K562 (cell line): ENCODE measurements around the gene DCXR. TPM values are rescaled to one million over a fixed set of nuclear protein-coding genes. Genes with fewer than 3 reads are reported as not detected.

Experiments
- ATAC-seq: fragments of 200-7000 bp; cut with Tn5 transposase; 3 replicates; pipeline ENCODE4 v1.9.1; 2020; ENCODE audit warnings: moderate library complexity
- BruUV-seq: library from RNA; stranded (reverse); fragments of 400-500 nt; replicated peaks from 2 replicates; lab custom pipeline; 2021; lab: Mats Ljungman, UMichigan
- CTCF ChIA-PET: fragments of 300-600 bp; formaldehyde crosslinking; extraction: SDS; loops from one replicate; lab custom pipeline; 2021; ENCODE audit warnings: low intra/inter-chr PET ratio; lab: Yijun Ruan, JAX
- POLR2A ChIA-PET: fragments of 300-600, 350-650 bp; sonication (Branson Sonifier 250); formaldehyde crosslinking; extraction: SDS; loops from one replicate; lab custom pipeline; 2021; ENCODE audit warnings: antibody characterized with exemption, inconsistent platforms; lab: Yijun Ruan, JAX
- DNase-seq, 4 experiments: peaks; one replicate each; pipeline versions ENCODE4 v3.0.0 to v3.0.0-alpha.2; 2011 to 2018; ENCODE audit warnings: low spot score in 3 of 4, mixed read lengths in 3 of 4; ENCODE audit errors: extremely low read depth in 1 of 4
- FAIRE-seq: peaks from 2 replicates; lab custom pipeline; 2011; peaks lifted over from hg19 to GRCh38; lab: Jason Lieb, UNC
- H2AFZ ChIP-seq: 2 replicates; pipeline ENCODE4 v1.6.0; 2011; ENCODE audit warnings: low read depth, low read length, control low read depth, inconsistent platforms
- H3K27ac ChIP-seq: fragments of 200-600 bp; 3 replicates; pipeline ENCODE4 v1.8.0; 2011; ENCODE audit warnings: low read depth, mild to moderate bottlenecking, control low read depth, inconsistent platforms, low read length, moderate library complexity, mixed read lengths; ENCODE audit errors: extremely low read depth
- H3K27me3 ChIP-seq, 2 experiments: fragments of 300-600 bp in 1 of 2; 2 replicates in 1 of 2; 3 replicates in 1 of 2; pipeline versions ENCODE4 v1.6.0 to v1.8.0; 2011; ENCODE audit warnings: inconsistent platforms in 2 of 2, low read length in 2 of 2, mild to moderate bottlenecking in 1 of 2, mixed read lengths in 1 of 2, moderate library complexity in 1 of 2; ENCODE audit not compliant: control insufficient read depth in 2 of 2, insufficient read depth in 2 of 2
- H3K36me3 ChIP-seq: fragments of 300-600 bp; 3 replicates; pipeline ENCODE4 v1.8.0; 2011; ENCODE audit warnings: mild to moderate bottlenecking, low read length, inconsistent platforms; ENCODE audit not compliant: control insufficient read depth, insufficient read depth
- H3K4me1 ChIP-seq, 2 experiments: fragments of 200-600 bp in 1 of 2; replicated peaks in 1 of 2; 2 replicates in 1 of 2; 3 replicates in 1 of 2; pipeline versions ENCODE4 v1.5.1 to v1.8.0; 2011; ENCODE audit warnings: inconsistent platforms in 2 of 2, low read length in 2 of 2, mild to moderate bottlenecking in 1 of 2, mixed read lengths in 1 of 2, moderate library complexity in 1 of 2; ENCODE audit not compliant: control insufficient read depth in 2 of 2, insufficient read depth in 2 of 2
- H3K4me2 ChIP-seq: 2 replicates; pipeline ENCODE4 v1.6.1; 2011; ENCODE audit warnings: low read length, control low read depth, inconsistent platforms, mixed read lengths; ENCODE audit not compliant: insufficient read depth
- H3K4me3 ChIP-seq: fragments of 200-600 bp; sonication (generic), shearing (Covaris generic); 2 replicates; pipeline ENCODE4 v1.5.1; 2016; ENCODE audit warnings: control low read depth, inconsistent platforms
- H3K79me2 ChIP-seq: fragments of 200-600 bp; 3 replicates; pipeline ENCODE4 v1.8.0; 2011; ENCODE audit warnings: low read length, inconsistent platforms; ENCODE audit not compliant: control insufficient read depth, insufficient read depth
- H3K9ac ChIP-seq, 2 experiments: 2 replicates each; pipeline versions ENCODE4 v1.6.0 to v1.6.1; 2011; ENCODE audit warnings: low read depth in 2 of 2, low read length in 2 of 2, control low read depth in 1 of 2, inconsistent platforms in 1 of 2, mild to moderate bottlenecking in 1 of 2, mixed read lengths in 1 of 2; ENCODE audit not compliant: insufficient read depth in 1 of 2
- H3K9me1 ChIP-seq: one replicate; pipeline ENCODE4 v1.6.0; 2011; ENCODE audit warnings: inconsistent platforms, mild to moderate bottlenecking, low read length, moderate library complexity; ENCODE audit not compliant: control insufficient read depth, insufficient read depth
- H3K9me3 ChIP-seq: replicated peaks from 2 replicates; pipeline ENCODE4 v1.5.1; 2011; ENCODE audit warnings: low read depth, low read length, inconsistent platforms; ENCODE audit not compliant: control insufficient read depth, insufficient read depth
- H4K20me1 ChIP-seq: replicated peaks from 2 replicates; pipeline ENCODE4 v1.6.1; 2011; ENCODE audit warnings: low read length, inconsistent platforms, mixed read lengths; ENCODE audit not compliant: control insufficient read depth, insufficient read depth
- JUN ChIP-seq, 2 experiments: sonication (generic) in 1 of 2; formaldehyde crosslinking in 1 of 2; IDR thresholded peaks; 2 replicates each; pipeline versions ENCODE4 v1.6.1 to v1.8.0; 2012 to 2022; ENCODE audit warnings: borderline replicate concordance in 2 of 2, mild to moderate bottlenecking in 2 of 2, improper control_type of control experiment in 1 of 2, low read depth in 1 of 2, low read length in 1 of 2, missing genetic modification reagents in 1 of 2
- PCBP1 ChIP-seq: fragments of 200-400 bp; formaldehyde crosslinking; IDR thresholded peaks from 2 replicates; pipeline ENCODE4 v1.6.1; 2018; ENCODE audit warnings: mild to moderate bottlenecking, low read depth, low read length; ENCODE audit not compliant: poor library complexity, severe bottlenecking
- RBFOX2 ChIP-seq: fragments of 200-400 bp; formaldehyde crosslinking; IDR thresholded peaks from 2 replicates; pipeline ENCODE4 v1.6.1; 2017; ENCODE audit warnings: low read depth, mild to moderate bottlenecking, low read length, moderate library complexity
- RBM22 ChIP-seq: fragments of 200-400 bp; formaldehyde crosslinking; IDR thresholded peaks from 2 replicates; pipeline ENCODE4 v1.6.1; 2018; ENCODE audit warnings: low read length, low read depth; ENCODE audit not compliant: poor library complexity, severe bottlenecking
- RUNX1 ChIP-seq: sonication (generic); IDR thresholded peaks from 2 replicates; pipeline ENCODE4 v1.6.1; 2016; ENCODE audit warnings: antibody characterized with exemption, low read depth
- SMAD3 ChIP-seq: fragments of 450-650 bp; formaldehyde crosslinking; conservative IDR thresholded peaks from 2 replicates; pipeline ENCODE4 v1.4.0; 2020; ENCODE audit warnings: mild to moderate bottlenecking
- TCFL5 ChIP-seq: fragments of 250-450 bp; sonication (Bioruptor Pico); conservative IDR thresholded peaks from 2 replicates; pipeline ENCODE4 v1.6.1; 2021; ENCODE audit warnings: mild to moderate bottlenecking, moderate library complexity, matching md5 sums
- THRA ChIP-seq: fragments of 450-650 bp; IDR thresholded peaks from 2 replicates; pipeline ENCODE4 v1.6.1; 2017; ENCODE audit warnings: mild to moderate bottlenecking, moderate library complexity
- ZBTB33 ChIP-seq: sonication (generic); formaldehyde crosslinking; IDR thresholded peaks from 2 replicates; pipeline ENCODE4 v1.8.1; 2023; ENCODE audit warnings: mild to moderate bottlenecking, missing genetic modification reagents
- ZBTB7A ChIP-seq: IDR thresholded peaks from 2 replicates; pipeline ENCODE4 v1.6.1; 2011; ENCODE audit warnings: low read depth, mild to moderate bottlenecking, low read length, moderate library complexity, borderline replicate concordance; ENCODE audit not compliant: control insufficient read depth
- WGBS: fragments of 100-300 bp; shearing (Covaris generic); methylation state at CpG from one replicate; pipeline ENCODE4 v1.1.6; 2016; ENCODE audit warnings: low coverage, mixed read lengths; ENCODE audit not compliant: insufficient coverage; ENCODE audit errors: missing lambda C conversion rate; 5-methylcytosine and 5-hydroxymethylcytosine counted together
- in situ Hi-C: fragments of 300-500 bp; cut with MboI; formaldehyde crosslinking; loops from 4 replicates; pipeline ENCODE4 v1.15.0; 2018; ENCODE audit warnings: inconsistent platforms, mixed read lengths
- intact Hi-C: fragments of 100-400 bp; cut with micrococcal nuclease; formaldehyde crosslinking; loops from 2 replicates; pipeline ENCODE4 v1.14.2; 2022
- polyA plus RNA-seq, 8 experiments: library from polyadenylated mRNA; depleted of rRNA in 4 of 8; stranded (reverse) in 5 of 8; unstranded in 3 of 8; fragments of >200 nt; fragmentation: Nextera tagmentation in 2 of 8; fragmentation: Illumina TruSeq in 1 of 8; extraction: Ambion mirVana in 2 of 8; extraction: Trizol in 1 of 8; gene quantifications; 2 replicates each; pipeline versions ENCODE4 v1.2.1 to v1.2.3, GENCODE V29; 2011 to 2014; ENCODE audit warnings: inconsistent platforms in 1 of 8, missing spikeins in 1 of 8
- total RNA-seq, 7 experiments: library from RNA; depleted of rRNA in 6 of 7; stranded (reverse); fragments of >200 nt in 6 of 7; fragmentation: Illumina TruSeq in 2 of 7; extraction: Trizol in 2 of 7; gene quantifications; 2 replicates each; pipeline versions ENCODE4 v1.2.1 to v1.2.3, GENCODE V29; 2011 to 2021; ENCODE audit warnings: low replicate concordance in 1 of 7
- TF ChIP-seq, protein P1 (sequence below): fragments of 250-450 bp; sonication (Bioruptor Pico); IDR thresholded peaks from 2 replicates; pipeline ENCODE4 v1.8.0; 2021; ENCODE audit warnings: moderate library complexity, mild to moderate bottlenecking, inconsistent platforms

Gene DCXR
- total and polyA plus RNA-seq, 9 of the 15 experiments (the other 6 are each of a cell fraction or from before 2014, with no cell fraction given): 21.3 to 274 (median 156) TPM

DNA sequence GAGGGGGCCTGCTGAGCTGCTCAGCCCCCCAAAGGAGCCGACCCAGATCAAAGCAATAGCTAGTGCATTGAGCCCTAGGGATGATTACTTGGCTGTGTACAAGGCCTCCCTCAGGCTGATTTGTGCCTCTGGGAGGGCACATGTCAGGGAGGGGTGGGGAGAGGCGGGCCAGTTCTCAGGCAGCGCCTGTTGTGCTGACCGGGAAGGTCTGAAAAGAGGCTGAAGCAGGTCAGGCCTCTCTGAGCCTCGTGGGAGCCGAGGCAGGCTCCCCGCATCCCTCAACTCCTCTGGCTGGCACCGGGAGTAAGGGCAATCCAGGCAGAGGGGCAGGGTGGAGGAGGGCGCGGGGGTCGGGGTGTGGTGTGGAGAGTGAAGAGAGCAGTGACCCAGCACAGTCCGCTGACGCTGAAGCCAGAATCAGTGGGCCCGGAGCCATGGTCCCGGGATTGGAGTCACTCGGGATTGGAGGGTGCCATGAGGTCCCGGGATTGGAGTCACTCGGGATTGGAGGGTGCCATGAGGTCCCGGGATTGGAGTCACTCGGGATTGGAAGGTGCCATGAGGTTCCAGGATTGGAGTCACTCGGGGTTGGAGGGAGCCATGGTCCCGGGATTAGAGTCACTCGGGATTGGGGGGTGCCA is 3.0 kb downstream of the DCXR start (continued):
- no peak for TF ChIP-seq RUNX1
- TF ChIP-seq SMAD3 (CRISPR knock-in tag): no peak

DNA sequence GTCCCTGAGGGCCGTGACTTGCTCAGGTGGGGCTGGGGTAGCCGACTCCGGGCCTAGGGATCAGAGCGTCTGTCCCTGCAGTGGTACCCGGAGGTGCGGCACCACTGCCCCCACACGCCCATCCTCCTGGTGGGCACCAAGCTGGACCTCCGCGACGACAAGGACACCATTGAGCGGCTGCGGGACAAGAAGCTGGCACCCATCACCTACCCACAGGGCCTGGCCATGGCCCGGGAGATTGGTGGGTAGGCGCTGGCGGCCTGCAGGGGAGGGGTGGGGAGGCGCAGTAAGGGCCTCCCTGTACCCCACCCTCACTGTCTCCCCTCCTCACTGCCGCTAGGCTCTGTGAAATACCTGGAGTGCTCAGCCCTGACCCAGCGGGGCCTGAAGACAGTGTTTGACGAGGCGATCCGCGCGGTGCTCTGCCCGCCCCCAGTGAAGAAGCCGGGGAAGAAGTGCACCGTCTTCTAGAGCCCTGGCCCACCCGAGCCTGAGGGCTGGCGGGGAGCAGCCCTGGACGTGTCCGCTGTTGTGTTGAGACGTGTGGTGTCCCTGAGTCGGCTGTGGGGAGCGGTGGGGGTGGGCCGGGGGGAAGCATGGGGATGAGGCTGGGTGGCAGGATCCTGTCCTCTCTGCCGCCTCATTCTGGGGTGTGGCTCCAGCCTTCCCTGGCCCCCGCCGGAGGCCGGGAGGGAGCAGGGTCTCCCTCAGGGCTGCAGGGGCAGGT is 4.0 kb downstream of the DCXR start:
- Histone ChIP-seq H3K4me3 (peak overlapping the region; percentile 62; the same call in 1 of the 2 replicates), H3K79me2 (peaks cover 41% of the 10 kb centered on the region), H3K4me1 (peaks cover 29 to 86% of the 10 kb centered on the region in 2 experiments), H3K27me3 (no peaks in the 10 kb centered on the region), H2AFZ (no peak overlapping the region), H3K36me3 (peaks cover 40% of the 10 kb centered on the region; the same call in 2 of the 3 replicates), H3K27ac (no peak overlapping the region), H4K20me1 (peaks cover 21% of the 10 kb centered on the region; the same call in 1 of the 2 replicates), H3K9me1 (peaks cover 6% of the 10 kb centered on the region), H3K9me3 (no peaks in the 10 kb centered on the region), H3K9ac (peak overlapping the region; percentile 87 to 97), H3K4me2 (no peak overlapping the region)
- FAIRE-seq (no peak), ATAC-seq (no peak), DNase-seq (no peak)
- in situ Hi-C loops: loop anchor here (5.0 kb wide), 1 partner anchor 124 kb away; no protein-coding TSS in a partner anchor
- WGBS: 87% methylated on average over 23 of the region's 38 CpGs
- intact Hi-C loops: loop anchor here (5.0 to 10.0 kb wide), 2 partner anchors 64 to 311 kb away; partner anchors contain the start of gene FASN
- ChIA-PET CTCF (no interaction called here), POLR2A (interaction anchor here (0.7 to 6.4 kb wide), 4 partner anchors 12 to 121 kb away, joined by 3 to 51 read pairs (median 4); partner anchors contain the start of genes CENPX and LRRC45)
- TSS peak; percentile 73 for BruUV-seq
- TF ChIP-seq THRA (no peak), PCBP1 (peak; percentile 68), ZBTB7A (0 out of 2 replicates have a peak, but pooled peaks have one; percentile 2), ZBTB33 (CRISPR knock-in tag) (peak; percentile 87), RBM22 (peak; percentile 74), TCFL5 (no peak), RBFOX2 (peak; percentile 66), JUN (IDR thresholded peaks at IDR 0.05; ENCODE audit: borderline replicate concordance, low read depth, low read length) (no peak), JUN (CRISPR knock-in tag; IDR thresholded peaks at IDR 0.05; ENCODE audit: borderline replicate concordance) (no peak)
- TF ChIP-seq, protein P1, sequence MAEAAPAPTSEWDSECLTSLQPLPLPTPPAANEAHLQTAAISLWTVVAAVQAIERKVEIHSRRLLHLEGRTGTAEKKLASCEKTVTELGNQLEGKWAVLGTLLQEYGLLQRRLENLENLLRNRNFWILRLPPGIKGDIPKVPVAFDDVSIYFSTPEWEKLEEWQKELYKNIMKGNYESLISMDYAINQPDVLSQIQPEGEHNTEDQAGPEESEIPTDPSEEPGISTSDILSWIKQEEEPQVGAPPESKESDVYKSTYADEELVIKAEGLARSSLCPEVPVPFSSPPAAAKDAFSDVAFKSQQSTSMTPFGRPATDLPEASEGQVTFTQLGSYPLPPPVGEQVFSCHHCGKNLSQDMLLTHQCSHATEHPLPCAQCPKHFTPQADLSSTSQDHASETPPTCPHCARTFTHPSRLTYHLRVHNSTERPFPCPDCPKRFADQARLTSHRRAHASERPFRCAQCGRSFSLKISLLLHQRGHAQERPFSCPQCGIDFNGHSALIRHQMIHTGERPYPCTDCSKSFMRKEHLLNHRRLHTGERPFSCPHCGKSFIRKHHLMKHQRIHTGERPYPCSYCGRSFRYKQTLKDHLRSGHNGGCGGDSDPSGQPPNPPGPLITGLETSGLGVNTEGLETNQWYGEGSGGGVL (CRISPR knock-in tag): no peak
